Measurements from ENCODE around the gene TAPT1.

The TAPT1 gene

GRCh38 chr4:16259241-16259888, 33.1 kb upstream of the TAPT1 start:
- H3K27me3 Mint-ChIP-seq = no peaks in the 10 kb centered on the region
- DNase-seq (ENCODE audit: low spot score in 2 of 2) (no peak), ATAC-seq (ENCODE audit: low read depth) (no peak)
- H3K4me3 Mint-ChIP-seq = no peak overlapping the region
- peaks cover 13% of the 10 kb centered on the region for H3K36me3 Mint-ChIP-seq
- H3K27ac Mint-ChIP-seq = no peak overlapping the region
- H3K9me3 Mint-ChIP-seq = no peaks in the 10 kb centered on the region
- peaks cover 12% of the 10 kb centered on the region for H3K4me1 Mint-ChIP-seq

- Mint-ChIP-seq H3K4me3 (no peak overlapping the region), H3K27me3 (no peaks in the 10 kb centered on the region), H3K36me3 (peaks cover 29% of the 10 kb centered on the region), H3K4me1 (peaks cover 12% of the 10 kb centered on the region), H3K27ac (no peak overlapping the region), H3K9me3 (no peaks in the 10 kb centered on the region)
- DNase-seq (ENCODE audit: low spot score in 2 of 2) (no peak), ATAC-seq (ENCODE audit: low read depth) (no peak)
Observed at GRCh38 chr4:16257611-16258010, 31.3 kb upstream of the TAPT1 start.

GRCh38 chr4:16256343-16256742, 30.1 kb upstream of the TAPT1 start:
- ATAC-seq (ENCODE audit: low read depth) (no peak), DNase-seq (ENCODE audit: low spot score in 2 of 2) (no peak)
- Mint-ChIP-seq H3K27me3 (no peaks in the 10 kb centered on the region), H3K9me3 (no peaks in the 10 kb centered on the region), H3K27ac (no peak overlapping the region), H3K4me1 (no peaks in the 10 kb centered on the region), H3K36me3 (peaks cover 36% of the 10 kb centered on the region), H3K4me3 (no peak overlapping the region)

- Mint-ChIP-seq H3K27me3 (no peaks in the 10 kb centered on the region), H3K4me3 (no peak overlapping the region), H3K4me1 (no peaks in the 10 kb centered on the region), H3K27ac (no peak overlapping the region), H3K9me3 (no peaks in the 10 kb centered on the region), H3K36me3 (peaks cover 38% of the 10 kb centered on the region)
- DNase-seq (ENCODE audit: low spot score in 2 of 2) (no peak), ATAC-seq (ENCODE audit: low read depth) (no peak)
Observed at GRCh38 chr4:16255730-16256129, 29.5 kb upstream of the TAPT1 start.

GRCh38 chr4:16253127-16253960, 27.1 kb upstream of the TAPT1 start:
- Mint-ChIP-seq H3K4me3 (no peak overlapping the region), H3K9me3 (no peaks in the 10 kb centered on the region), H3K4me1 (no peaks in the 10 kb centered on the region), H3K27ac (no peak overlapping the region), H3K36me3 (peaks cover 48% of the 10 kb centered on the region), H3K27me3 (no peaks in the 10 kb centered on the region)
- no peak for DNase-seq (ENCODE audit: low spot score in 2 of 2)
- ATAC-seq (ENCODE audit: low read depth) = no peak

GRCh38 chr4:16250661-16251365, 24.5 kb upstream of the TAPT1 start:
- no peak for ATAC-seq (ENCODE audit: low read depth)
- H3K27me3 Mint-ChIP-seq = no peaks in the 10 kb centered on the region
- H3K4me3 Mint-ChIP-seq = no peak overlapping the region
- peaks cover 55% of the 10 kb centered on the region for H3K36me3 Mint-ChIP-seq
- no peak for DNase-seq (ENCODE audit: low spot score in 2 of 2)
- H3K9me3 Mint-ChIP-seq = no peaks in the 10 kb centered on the region
- no peaks in the 10 kb centered on the region for H3K4me1 Mint-ChIP-seq
- no peak overlapping the region for H3K27ac Mint-ChIP-seq

GRCh38 chr4:16248605-16249004, 22.3 kb upstream of the TAPT1 start:
- peaks cover 48% of the 10 kb centered on the region for H3K36me3 Mint-ChIP-seq

GRCh38 chr4:16245241-16245640, 19.0 kb upstream of the TAPT1 start:
- H3K4me3 Mint-ChIP-seq = no peak overlapping the region
- H3K27ac Mint-ChIP-seq = no peak overlapping the region

More at GRCh38 chr4:16248605-16249004, 22.3 kb upstream of the TAPT1 start:
- Mint-ChIP-seq H3K27me3 (no peaks in the 10 kb centered on the region), H3K4me1 (no peaks in the 10 kb centered on the region), H3K4me3 (no peak overlapping the region), H3K27ac (no peak overlapping the region), H3K9me3 (no peaks in the 10 kb centered on the region)
- DNase-seq (ENCODE audit: low spot score in 2 of 2) (no peak), ATAC-seq (ENCODE audit: low read depth) (no peak)

GRCh38 chr4:16243285-16243684, 17.0 kb upstream of the TAPT1 start:
- no peaks in the 10 kb centered on the region for H3K9me3 Mint-ChIP-seq
- peaks cover 26% of the 10 kb centered on the region for H3K36me3 Mint-ChIP-seq
- no peak overlapping the region for H3K4me3 Mint-ChIP-seq
- no peak overlapping the region for H3K27ac Mint-ChIP-seq
- no peak for DNase-seq (ENCODE audit: low spot score in 2 of 2)
- peaks cover 3% of the 10 kb centered on the region for H3K4me1 Mint-ChIP-seq
- H3K27me3 Mint-ChIP-seq = no peaks in the 10 kb centered on the region
- no peak for ATAC-seq (ENCODE audit: low read depth)

More at GRCh38 chr4:16245241-16245640, 19.0 kb upstream of the TAPT1 start:
- ATAC-seq (ENCODE audit: low read depth) = no peak
- peaks cover 3% of the 10 kb centered on the region for H3K4me1 Mint-ChIP-seq
- DNase-seq (ENCODE audit: low spot score in 2 of 2) = no peak
- peaks cover 36% of the 10 kb centered on the region for H3K36me3 Mint-ChIP-seq
- no peaks in the 10 kb centered on the region for H3K9me3 Mint-ChIP-seq
- no peaks in the 10 kb centered on the region for H3K27me3 Mint-ChIP-seq

GRCh38 chr4:16240300-16240699, 14.0 kb upstream of the TAPT1 start:
- Mint-ChIP-seq H3K27ac (no peak overlapping the region), H3K4me1 (peaks cover 3% of the 10 kb centered on the region), H3K4me3 (no peak overlapping the region), H3K27me3 (no peaks in the 10 kb centered on the region), H3K9me3 (no peaks in the 10 kb centered on the region), H3K36me3 (peaks cover 12% of the 10 kb centered on the region)
- ATAC-seq (ENCODE audit: low read depth) = no peak
- no peak for DNase-seq (ENCODE audit: low spot score in 2 of 2)

- Mint-ChIP-seq H3K27ac (no peak overlapping the region), H3K27me3 (no peaks in the 10 kb centered on the region), H3K9me3 (no peaks in the 10 kb centered on the region), H3K36me3 (peaks cover 8% of the 10 kb centered on the region), H3K4me3 (no peak overlapping the region), H3K4me1 (peaks cover 6% of the 10 kb centered on the region)
- ATAC-seq (ENCODE audit: low read depth) (no peak), DNase-seq (ENCODE audit: low spot score in 2 of 2) (no peak)
Observed at GRCh38 chr4:16239086-16239485, 12.8 kb upstream of the TAPT1 start.

- H3K27me3 Mint-ChIP-seq = no peaks in the 10 kb centered on the region
- H3K27ac Mint-ChIP-seq = no peak overlapping the region
- H3K4me1 Mint-ChIP-seq = peaks cover 12% of the 10 kb centered on the region
- no peak overlapping the region for H3K4me3 Mint-ChIP-seq
- DNase-seq (ENCODE audit: low spot score in 2 of 2) (no peak), ATAC-seq (ENCODE audit: low read depth) (no peak)
- H3K9me3 Mint-ChIP-seq = no peaks in the 10 kb centered on the region
- peaks cover 6% of the 10 kb centered on the region for H3K36me3 Mint-ChIP-seq
Observed at GRCh38 chr4:16238327-16238726, 12.1 kb upstream of the TAPT1 start.

GRCh38 chr4:16237715-16238114, 11.4 kb upstream of the TAPT1 start:
- ATAC-seq (ENCODE audit: low read depth) = no peak
- Mint-ChIP-seq H3K9me3 (no peaks in the 10 kb centered on the region), H3K4me3 (no peak overlapping the region), H3K27me3 (no peaks in the 10 kb centered on the region), H3K36me3 (peaks cover 2% of the 10 kb centered on the region), H3K27ac (no peak overlapping the region), H3K4me1 (peaks cover 12% of the 10 kb centered on the region)
- DNase-seq (ENCODE audit: low spot score in 2 of 2) = no peak

GRCh38 chr4:16236402-16237023, 10.2 kb upstream of the TAPT1 start:
- Mint-ChIP-seq H3K4me1 (peaks cover 12% of the 10 kb centered on the region), H3K9me3 (no peaks in the 10 kb centered on the region), H3K27ac (no peak overlapping the region), H3K4me3 (no peak overlapping the region), H3K27me3 (no peaks in the 10 kb centered on the region), H3K36me3 (peaks cover 2% of the 10 kb centered on the region)
- DNase-seq (ENCODE audit: low spot score in 2 of 2) (no peak), ATAC-seq (ENCODE audit: low read depth) (no peak)
